UCSD-AML1 (cell line): Measurements from ENCODE around the gene LITAFD.
"Not testable (repeated sequence)": the region's sequence is repeated elsewhere in the genome, so short reads cannot be mapped to it uniquely, and the experiment has no call there.

Experiments used
- DNase-seq: peaks from one replicate; lab custom pipeline; 2025; ENCODE audit not compliant: unreplicated experiment; lab: John Stamatoyannopoulos, UW

Gene LITAFD

GRCh38 chr16:8869212-8869987, 12.8 kb upstream of the LITAFD start:
- no peak for DNase-seq

- not testable (repeated sequence) for DNase-seq
Measured at GRCh38 chr16:8869988-8870241, 12.2 kb upstream of the LITAFD start.

- DNase-seq: no peak
Measured at GRCh38 chr16:8872071-8872470, 10.1 kb upstream of the LITAFD start.

GRCh38 chr16:8872967-8873865, 8.9 kb upstream of the LITAFD start:
- DNase-seq: no peak

GRCh38 chr16:8873866-8874195, 8.3 kb upstream of the LITAFD start:
- not testable (repeated sequence) for DNase-seq

GRCh38 chr16:8874388-8874787, 7.8 kb upstream of the LITAFD start:
- no peak for DNase-seq

GRCh38 chr16:8875317-8875716, 6.8 kb upstream of the LITAFD start:
- DNase-seq: not testable (repeated sequence)

- no peak for DNase-seq
Measured at GRCh38 chr16:8877894-8878522, 4.1 kb upstream of the LITAFD start.

GRCh38 chr16:8878523-8878911, 3.6 kb upstream of the LITAFD start:
- DNase-seq: no peak

- DNase-seq: no peak
Measured at GRCh38 chr16:8880839-8881510, 1.2 kb upstream of the LITAFD start.

- no peak for DNase-seq
Measured at GRCh38 chr16:8882725-8883377, 700 bp downstream of the LITAFD start.

- DNase-seq: no peak
Measured at GRCh38 chr16:8885674-8886592, 3.8 kb downstream of the LITAFD start.

- DNase-seq: no peak
Measured at GRCh38 chr16:8886593-8887430, 4.7 kb downstream of the LITAFD start.

- DNase-seq: no peak
Measured at GRCh38 chr16:8887431-8887765, 5.2 kb downstream of the LITAFD start.

- DNase-seq: no peak
Measured at GRCh38 chr16:8887952-8888560, 5.9 kb downstream of the LITAFD start.

GRCh38 chr16:8888951-8889892, 7.1 kb downstream of the LITAFD start:
- no peak for DNase-seq

- DNase-seq: no peak
Measured at GRCh38 chr16:8889893-8890548, 7.9 kb downstream of the LITAFD start.
